ENCODE results near the gene GRAMD4. TPM values are rescaled to one million over a fixed set of nuclear protein-coding genes. Genes with fewer than 3 reads are reported as not detected.

GRAMD4 gene
- total RNA-seq, 2 experiments from 2014 or later = 35.4 to 44.6 TPM

DNA sequence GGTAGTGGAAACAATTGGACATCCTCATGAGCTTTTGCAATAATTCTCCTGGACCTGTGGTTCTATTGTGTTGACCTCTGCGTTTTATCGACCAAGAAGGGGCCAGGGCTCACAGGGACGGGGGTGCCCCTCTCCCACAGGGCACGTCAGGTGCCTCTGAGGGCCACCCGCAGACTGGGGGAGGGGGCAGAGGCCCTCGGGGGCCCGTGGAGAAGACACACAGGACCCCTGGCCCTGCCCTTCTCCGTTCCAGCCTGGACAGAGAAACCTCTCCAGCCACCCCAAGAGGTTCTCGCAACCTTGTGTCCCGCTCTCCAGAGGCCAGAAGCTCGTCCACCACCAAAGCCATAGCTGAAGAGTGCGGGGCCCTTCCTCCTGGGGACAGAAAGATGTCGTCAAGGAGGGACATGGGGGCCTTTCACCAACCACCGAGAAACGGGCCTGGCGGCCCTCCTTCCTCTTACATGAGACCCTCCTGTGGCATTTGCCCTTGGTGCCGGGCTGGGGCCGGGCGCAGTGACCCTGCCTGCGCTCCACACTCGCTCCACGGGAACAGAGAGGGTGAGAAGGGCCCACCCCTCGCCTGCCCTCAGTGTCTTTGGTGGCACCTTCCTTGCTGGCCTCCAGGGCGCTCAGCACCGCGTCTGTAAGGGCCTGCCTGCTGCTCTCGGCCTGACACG is 57.3 kb downstream of the GRAMD4 start:
- H3K4me3 Mint-ChIP-seq = no peak overlapping the region
- DNase-seq (no peak), ATAC-seq (no peak)
- no peaks in the 10 kb centered on the region for H3K36me3 Mint-ChIP-seq
- H3K27me3 Mint-ChIP-seq = no peaks in the 10 kb centered on the region
- H3K27ac Mint-ChIP-seq = no peak overlapping the region
- CTCF ChIA-PET = no interaction called here
- H3K9me3 Mint-ChIP-seq (ENCODE audit: low read depth) = no peaks in the 10 kb centered on the region
- peaks cover 27% of the 10 kb centered on the region for H3K4me1 Mint-ChIP-seq

DNA sequence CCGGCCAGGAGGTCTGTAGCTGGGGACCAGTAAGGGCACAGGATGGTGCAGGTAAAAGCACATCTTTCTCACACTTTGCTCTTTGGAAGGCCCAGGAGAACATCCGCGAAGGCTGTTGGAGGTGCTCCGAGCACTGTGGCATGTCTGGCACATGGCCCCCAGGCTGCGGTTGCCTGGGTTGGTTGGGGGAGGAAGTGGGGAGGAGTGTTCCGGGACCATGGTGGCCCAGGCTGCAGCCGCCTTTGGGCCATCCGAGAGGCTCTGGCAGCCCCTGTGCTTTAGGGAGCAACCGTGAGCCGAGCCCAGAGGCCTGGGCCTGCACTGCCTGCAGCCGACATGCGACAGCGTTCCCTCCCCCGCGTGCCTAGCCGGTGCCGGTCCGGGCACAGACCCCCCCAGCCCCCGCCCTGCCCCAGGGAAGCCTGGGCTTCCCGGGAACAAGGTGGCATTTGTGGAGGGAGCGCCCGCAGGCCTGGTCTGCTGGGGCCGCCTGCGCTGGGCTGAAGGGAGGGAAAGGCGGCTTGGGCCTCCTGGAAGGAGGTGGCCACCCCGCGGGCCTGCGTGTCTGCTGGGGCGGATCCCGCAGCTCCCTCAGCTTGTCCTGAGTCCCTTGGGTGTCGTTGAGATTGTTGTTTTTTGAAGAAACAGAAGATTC is 57.9 kb downstream of the GRAMD4 start:
- Mint-ChIP-seq H3K27me3 (no peaks in the 10 kb centered on the region), H3K9me3 (ENCODE audit: low read depth) (no peaks in the 10 kb centered on the region), H3K4me1 (peaks cover 25% of the 10 kb centered on the region), H3K36me3 (no peaks in the 10 kb centered on the region), H3K4me3 (no peak overlapping the region), H3K27ac (no peak overlapping the region)
- DNase-seq (no peak), ATAC-seq (no peak)
- CTCF ChIA-PET = no interaction called here

DNA sequence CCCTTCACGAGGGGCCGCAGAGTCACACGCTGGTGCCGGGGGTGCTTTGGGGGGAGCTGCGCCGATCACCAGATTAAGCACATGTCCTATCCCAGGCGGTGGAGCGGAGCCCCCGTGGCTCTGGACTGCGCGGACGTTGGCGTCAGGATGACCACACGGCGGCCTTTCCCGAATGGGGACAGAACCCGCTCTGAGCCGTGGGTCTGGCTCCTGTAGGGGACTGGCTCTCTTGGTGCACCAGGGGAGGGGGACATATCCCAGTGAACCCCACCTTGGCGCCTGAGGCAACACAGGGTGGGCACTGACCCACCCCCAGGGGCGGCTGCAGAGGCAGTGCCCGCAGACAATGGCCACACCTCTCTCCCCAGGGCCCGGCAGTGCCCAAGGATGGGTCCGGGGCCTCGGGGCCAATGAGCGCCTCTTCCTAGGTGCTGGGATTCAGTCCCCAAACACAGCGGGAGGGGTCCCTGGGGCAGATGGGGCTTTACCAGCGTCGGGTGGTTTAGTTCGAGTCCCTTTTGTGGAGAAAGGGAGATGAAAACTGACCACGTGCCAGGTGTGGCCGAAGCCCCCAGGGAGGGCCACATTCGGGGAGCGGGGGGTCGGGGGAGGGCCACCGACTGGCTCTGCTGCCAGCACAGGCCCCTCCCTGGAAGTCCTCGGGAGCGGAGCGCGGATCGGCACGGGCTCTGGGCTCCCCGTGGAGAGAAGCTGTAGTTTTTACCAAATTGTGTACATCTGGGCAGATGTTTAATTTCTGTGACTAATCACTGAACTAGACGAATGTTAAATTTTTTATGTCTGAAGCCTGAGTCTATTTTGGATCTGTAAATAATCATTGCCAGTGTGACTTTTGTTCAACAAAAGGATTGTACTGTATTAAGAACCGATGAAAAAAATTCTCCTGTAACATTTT is 58.9 kb downstream of the GRAMD4 start:
- DNase-seq = no peak
- Mint-ChIP-seq H3K36me3 (no peaks in the 10 kb centered on the region), H3K27me3 (no peaks in the 10 kb centered on the region), H3K27ac (no peak overlapping the region), H3K4me3 (no peak overlapping the region), H3K9me3 (ENCODE audit: low read depth) (no peaks in the 10 kb centered on the region), H3K4me1 (peaks cover 17% of the 10 kb centered on the region)
- CTCF ChIA-PET = no interaction called here
- no peak for ATAC-seq

DNA sequence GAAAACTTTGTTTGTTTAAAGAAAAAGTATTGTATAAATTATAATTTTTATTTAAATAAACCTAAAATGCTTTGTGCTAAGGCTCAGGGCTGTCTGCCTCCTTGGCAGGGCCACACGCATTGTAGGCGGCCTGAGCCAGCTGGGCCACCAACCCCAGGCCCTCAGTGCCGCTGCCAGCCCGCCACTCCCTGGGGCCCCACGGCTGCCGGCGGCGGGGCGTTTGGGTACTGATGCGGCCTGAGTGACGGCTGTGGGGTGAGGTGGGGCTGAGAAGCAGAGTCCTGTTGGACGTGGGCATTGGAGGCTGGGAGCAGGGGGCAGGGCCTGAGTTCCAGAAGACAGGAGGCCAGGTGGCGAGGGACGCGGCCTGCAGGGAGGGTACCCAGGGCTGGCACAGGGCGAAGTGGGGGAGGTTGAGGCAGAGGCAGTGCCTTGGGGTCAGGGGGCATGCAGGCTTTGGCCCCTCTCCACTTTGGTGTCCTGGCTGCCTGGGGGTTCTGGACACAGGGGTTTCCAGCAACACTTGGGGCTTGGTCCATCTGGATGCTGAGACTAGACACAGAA is 59.6 kb downstream of the GRAMD4 start:
- Mint-ChIP-seq H3K4me3 (no peak overlapping the region), H3K27ac (no peak overlapping the region), H3K27me3 (no peaks in the 10 kb centered on the region), H3K4me1 (peaks cover 9% of the 10 kb centered on the region), H3K36me3 (no peaks in the 10 kb centered on the region), H3K9me3 (ENCODE audit: low read depth) (no peaks in the 10 kb centered on the region)
- CTCF ChIA-PET = no interaction called here
- DNase-seq (no peak), ATAC-seq (no peak)

DNA sequence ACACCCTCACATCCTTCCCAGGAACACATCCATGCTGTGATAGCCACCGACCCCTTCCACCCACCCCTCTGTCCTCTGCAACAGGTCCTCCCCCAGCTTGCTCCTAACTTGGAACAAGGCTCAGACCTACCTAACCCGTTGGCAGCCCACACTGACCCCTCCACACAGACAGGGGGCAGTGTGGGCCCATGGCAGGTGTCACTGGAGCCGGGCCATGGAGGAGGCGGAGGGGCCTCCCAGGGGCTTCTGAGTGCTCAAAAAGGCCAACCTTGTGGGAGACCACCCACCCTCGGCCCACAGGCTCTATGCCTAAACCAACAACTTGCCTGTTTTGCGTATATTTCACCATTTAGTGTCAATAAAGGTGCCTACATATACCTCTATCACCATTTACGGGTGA is 60.8 kb downstream of the GRAMD4 start:
- CTCF ChIA-PET = interaction anchor here (1.1 to 2.5 kb wide), 2 partner anchors 117 to 120 kb away, joined by 3 to 15 read pairs; no protein-coding TSS in a partner anchor
- Mint-ChIP-seq H3K4me3 (no peak overlapping the region), H3K4me1 (peaks cover 8% of the 10 kb centered on the region), H3K27ac (no peak overlapping the region), H3K27me3 (no peaks in the 10 kb centered on the region), H3K9me3 (ENCODE audit: low read depth) (no peaks in the 10 kb centered on the region), H3K36me3 (peaks cover 5% of the 10 kb centered on the region)
- DNase-seq (no peak), ATAC-seq (peak; percentile 29)

DNA sequence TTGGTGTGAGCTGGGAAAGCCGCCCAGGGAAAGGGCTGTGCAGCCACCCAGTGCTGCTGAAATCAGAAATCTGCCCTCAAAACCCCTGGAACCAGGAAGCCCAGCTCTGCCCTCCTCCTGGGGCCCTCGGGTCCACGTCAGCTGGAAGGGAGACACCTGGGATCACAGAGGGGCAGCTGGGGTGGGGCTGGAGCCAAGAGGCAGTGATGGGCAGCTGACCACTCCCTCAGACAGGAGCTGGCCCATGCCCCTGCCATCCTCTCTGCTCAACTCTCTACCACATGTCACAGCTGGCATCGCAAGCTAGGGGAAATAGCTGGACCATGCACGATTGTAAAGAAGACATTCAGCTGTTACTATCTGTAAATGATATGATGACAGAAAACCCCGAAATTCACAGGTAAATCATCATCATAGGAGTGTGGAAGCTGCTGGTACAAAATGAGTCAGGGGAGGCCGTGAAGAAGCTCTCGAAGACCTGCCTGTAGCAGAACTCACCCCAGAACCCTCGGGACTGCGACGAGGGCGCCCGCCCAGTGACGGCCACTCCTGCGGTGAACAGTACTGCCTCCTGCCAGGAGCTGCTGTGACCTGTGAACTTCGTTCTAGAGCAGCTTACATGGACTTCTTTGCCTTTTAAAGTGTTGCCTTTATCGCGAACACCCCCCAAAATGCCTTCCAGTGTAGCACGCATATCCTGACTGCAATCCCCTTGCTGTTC is 62.0 kb downstream of the GRAMD4 start:
- Mint-ChIP-seq H3K4me3 (no peak overlapping the region), H3K9me3 (ENCODE audit: low read depth) (no peaks in the 10 kb centered on the region), H3K4me1 (peaks cover 8% of the 10 kb centered on the region), H3K36me3 (peaks cover 11% of the 10 kb centered on the region), H3K27ac (no peak overlapping the region), H3K27me3 (no peaks in the 10 kb centered on the region)
- CTCF ChIA-PET = interaction anchor here (2.5 kb wide), 1 partner anchor 119 kb away, joined by 15 read pairs; no protein-coding TSS in a partner anchor
- DNase-seq (no peak), ATAC-seq (no peak)

DNA sequence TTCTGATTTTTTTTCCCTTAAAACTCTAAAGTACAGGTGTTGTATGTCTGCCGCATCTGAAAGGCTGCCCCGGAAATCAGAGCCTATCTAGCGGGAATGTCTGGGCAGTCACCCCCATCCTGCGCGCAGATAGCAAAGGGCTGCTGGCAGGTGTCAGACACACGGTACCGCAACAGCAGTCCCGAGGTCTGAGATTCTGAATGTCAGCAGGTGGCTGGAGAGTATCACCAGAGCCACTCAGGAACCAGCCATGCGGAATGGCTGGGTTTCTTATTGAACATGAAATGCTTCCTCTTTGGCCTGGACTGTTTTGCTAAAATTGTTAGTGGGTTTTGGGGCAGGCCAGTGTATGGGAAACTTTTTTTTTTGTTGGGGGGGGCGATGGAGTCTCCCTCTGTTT is 64.5 kb downstream of the GRAMD4 start:
- no peak for ATAC-seq
- no peak overlapping the region for H3K4me3 Mint-ChIP-seq

DNA sequence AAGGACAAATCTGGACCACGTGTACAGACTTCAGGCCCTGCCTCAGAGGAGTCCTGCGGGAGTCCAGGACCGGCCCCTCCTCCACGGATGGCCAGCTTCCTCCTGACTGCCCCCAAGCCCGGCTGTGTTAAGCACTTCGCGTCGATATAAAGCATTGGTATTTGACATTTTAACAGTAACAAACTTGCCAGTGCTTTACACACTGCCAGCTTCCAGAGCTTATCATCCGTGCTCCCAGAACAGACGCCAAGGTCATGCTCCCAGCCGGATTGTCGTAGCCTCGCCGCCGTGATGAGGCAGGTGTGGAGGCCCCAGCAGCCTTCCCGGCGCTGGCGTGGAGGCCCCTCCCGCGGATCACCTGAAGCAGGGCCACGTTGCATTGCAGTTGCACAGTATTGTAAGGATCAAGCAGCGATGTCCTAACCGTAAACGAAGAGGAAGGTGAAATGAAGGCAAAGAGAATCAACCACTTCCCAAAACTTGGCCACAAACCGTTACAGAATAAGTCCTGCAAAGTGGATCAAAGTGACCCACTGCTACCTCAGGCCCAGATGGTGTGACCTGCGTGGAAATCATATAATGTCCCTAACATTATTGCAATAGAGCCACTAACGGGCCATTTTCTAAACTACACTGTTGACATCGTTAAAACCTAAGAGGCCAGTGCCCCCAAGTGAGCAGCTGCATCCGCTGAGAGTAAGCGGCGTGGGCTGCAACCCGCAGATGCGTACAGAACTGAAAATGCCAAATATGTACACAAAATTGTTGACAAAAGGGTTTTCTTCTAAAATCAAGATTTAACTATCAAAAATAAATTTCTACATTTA is 66.2 kb downstream of the GRAMD4 start:
- H3K36me3 Mint-ChIP-seq = peaks cover 25% of the 10 kb centered on the region

More for the DNA sequence above, 64.5 kb downstream of the GRAMD4 start:
- H3K36me3 Mint-ChIP-seq = peaks cover 17% of the 10 kb centered on the region
- no peaks in the 10 kb centered on the region for H3K9me3 Mint-ChIP-seq (ENCODE audit: low read depth)
- no peaks in the 10 kb centered on the region for H3K27me3 Mint-ChIP-seq
- no peak for DNase-seq
- CTCF ChIA-PET = interaction anchor here (1.5 kb wide), 1 partner anchor 121 kb away, joined by 3 read pairs; no protein-coding TSS in a partner anchor
- peaks cover 4% of the 10 kb centered on the region for H3K4me1 Mint-ChIP-seq
- H3K27ac Mint-ChIP-seq = no peak overlapping the region

DNA sequence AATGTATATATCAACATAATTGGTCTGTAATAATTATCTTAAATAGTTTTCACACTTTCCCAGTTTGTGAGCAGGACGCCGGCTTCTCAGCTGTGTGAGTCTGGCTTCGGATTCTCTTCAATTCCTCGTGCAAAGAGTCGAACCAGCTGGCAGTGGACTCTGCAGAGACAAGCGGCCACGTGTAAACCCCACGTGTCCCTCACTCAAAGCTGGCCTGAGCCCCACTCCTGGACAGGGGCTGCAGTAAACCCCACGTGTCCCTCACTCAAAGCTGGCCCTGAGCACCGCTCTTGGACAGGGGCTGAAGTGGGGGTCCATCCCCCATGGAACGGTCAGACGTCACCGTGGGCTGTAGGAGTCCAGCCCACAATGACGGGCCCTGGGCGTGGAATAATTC is 66.9 kb downstream of the GRAMD4 start:
- Mint-ChIP-seq H3K27me3 (no peaks in the 10 kb centered on the region), H3K9me3 (ENCODE audit: low read depth) (no peaks in the 10 kb centered on the region), H3K27ac (no peak overlapping the region), H3K36me3 (peaks cover 29% of the 10 kb centered on the region), H3K4me3 (no peak overlapping the region), H3K4me1 (peaks cover 4% of the 10 kb centered on the region)
- CTCF ChIA-PET = no interaction called here
- DNase-seq = no peak
- no peak for ATAC-seq

More for the DNA sequence above, 66.2 kb downstream of the GRAMD4 start:
- DNase-seq (no peak), ATAC-seq (no peak)
- peaks cover 4% of the 10 kb centered on the region for H3K4me1 Mint-ChIP-seq
- no peaks in the 10 kb centered on the region for H3K27me3 Mint-ChIP-seq
- H3K27ac Mint-ChIP-seq = no peak overlapping the region
- H3K4me3 Mint-ChIP-seq = no peak overlapping the region
- CTCF ChIA-PET = no interaction called here
- H3K9me3 Mint-ChIP-seq (ENCODE audit: low read depth) = no peaks in the 10 kb centered on the region

DNA sequence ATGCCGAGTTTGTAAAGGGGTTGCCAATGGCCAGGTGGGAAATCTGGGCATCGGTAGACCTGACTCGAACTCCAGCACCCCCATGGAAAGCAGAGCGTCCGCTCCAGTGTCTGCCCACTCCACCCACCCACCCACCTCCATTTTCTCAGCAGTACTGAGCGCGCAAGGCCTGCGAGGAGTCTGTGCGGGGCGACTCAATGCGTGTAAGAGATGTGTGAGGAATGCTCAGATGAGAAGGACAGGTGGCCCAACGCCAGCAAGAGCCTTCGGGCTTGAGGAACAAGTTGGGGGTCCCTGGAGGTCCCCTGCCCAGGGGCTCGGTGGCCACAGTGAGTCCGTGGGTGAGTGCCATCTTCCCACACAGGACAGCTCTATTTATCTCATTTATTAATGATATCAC is 67.3 kb downstream of the GRAMD4 start:
- H3K9me3 Mint-ChIP-seq (ENCODE audit: low read depth) = no peaks in the 10 kb centered on the region
- H3K4me3 Mint-ChIP-seq = no peak overlapping the region
- no peak for ATAC-seq
- CTCF ChIA-PET = no interaction called here
- no peak overlapping the region for H3K27ac Mint-ChIP-seq
- peaks cover 29% of the 10 kb centered on the region for H3K36me3 Mint-ChIP-seq
- no peak for DNase-seq
- H3K27me3 Mint-ChIP-seq = no peaks in the 10 kb centered on the region
- peaks cover 4% of the 10 kb centered on the region for H3K4me1 Mint-ChIP-seq

DNA sequence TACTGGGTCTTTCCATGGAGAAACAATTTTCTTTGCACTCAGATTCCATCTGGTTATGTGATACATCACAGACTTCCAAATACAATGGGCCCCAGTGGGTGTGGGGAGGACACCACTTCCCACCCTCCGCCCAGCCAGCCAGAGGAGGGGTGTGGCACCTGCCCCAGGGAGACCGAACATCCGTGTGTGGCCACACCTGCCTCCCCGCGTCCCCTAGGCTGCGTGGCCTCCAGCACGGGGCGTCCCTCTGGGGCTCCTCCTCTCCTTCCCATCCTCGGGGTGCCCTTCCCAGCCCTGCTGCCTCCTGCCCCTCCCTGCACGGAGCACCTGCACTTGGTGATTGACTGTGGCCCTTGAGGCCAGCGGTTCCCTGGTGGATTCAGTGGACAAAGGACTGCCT is 68.8 kb downstream of the GRAMD4 start:
- H3K36me3 Mint-ChIP-seq = peaks cover 29% of the 10 kb centered on the region
- no peak for DNase-seq
- no peak for ATAC-seq
- CTCF ChIA-PET = no interaction called here
- no peaks in the 10 kb centered on the region for H3K27me3 Mint-ChIP-seq
- peaks cover 4% of the 10 kb centered on the region for H3K4me1 Mint-ChIP-seq
- no peak overlapping the region for H3K27ac Mint-ChIP-seq
- no peaks in the 10 kb centered on the region for H3K9me3 Mint-ChIP-seq (ENCODE audit: low read depth)
- H3K4me3 Mint-ChIP-seq = no peak overlapping the region

DNA sequence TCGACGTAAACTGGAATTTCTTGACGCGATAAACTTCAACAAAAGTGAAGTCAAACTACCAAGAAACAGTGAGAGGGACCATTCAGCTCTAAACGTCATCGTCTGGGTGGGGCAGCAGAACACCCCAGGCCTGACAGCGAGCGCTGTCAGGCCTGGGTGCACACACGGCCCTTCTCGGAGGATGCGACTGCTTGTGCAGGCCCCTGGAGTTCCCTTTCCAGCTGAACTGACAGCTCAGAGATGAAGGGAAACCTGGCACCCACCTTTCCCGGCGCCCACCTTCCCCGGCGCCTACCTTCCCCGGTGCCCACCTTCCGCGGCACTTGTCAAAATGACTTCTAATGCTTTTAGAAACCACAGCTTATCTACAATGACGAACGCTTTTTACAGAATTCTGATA is 70.0 kb downstream of the GRAMD4 start:
- Mint-ChIP-seq H3K36me3 (peaks cover 32% of the 10 kb centered on the region), H3K4me1 (peaks cover 4% of the 10 kb centered on the region), H3K4me3 (no peak overlapping the region), H3K27ac (no peak overlapping the region), H3K27me3 (no peaks in the 10 kb centered on the region), H3K9me3 (ENCODE audit: low read depth) (no peaks in the 10 kb centered on the region)
- DNase-seq = no peak
- ATAC-seq = no peak
- CTCF ChIA-PET = interaction anchor here (1.0 kb wide), 1 partner anchor 69 kb away, joined by 3 read pairs; no protein-coding TSS in a partner anchor

Measured in activated CD8-positive, alpha-beta memory T cell treated with anti-CD3 and anti-CD28 coated beads, Interleukin-2, amount 10 ng/mL, durations not matched to agents 7 days and 5 days (primary cell).